SK-N-SH (cell line): ENCODE data around the gene ASB7. TPM values are rescaled to one million over a fixed set of nuclear protein-coding genes. Genes with fewer than 3 reads are reported as not detected.

ENCODE experiments used
- CTCF ChIA-PET: fragments of 300-600, 350-600 bp; formaldehyde crosslinking; extraction: SDS; loops from one replicate; lab custom pipeline; 2021; lab: Yijun Ruan, JAX
- POLR2A ChIA-PET: fragments of 350-600 bp; sonication (Branson Sonifier 250); formaldehyde crosslinking; extraction: SDS; loops from one replicate; lab custom pipeline; 2020; ENCODE audit warnings: antibody characterized with exemption, inconsistent platforms; lab: Yijun Ruan, JAX
- DNase-seq: peaks from one replicate; pipeline ENCODE4 v3.0.0; 2012
- H2AFZ ChIP-seq: fragments of 200-600 bp; sonication (generic); 2 replicates; pipeline ENCODE4 v1.8.1; 2016; ENCODE audit warnings: antibody characterized with exemption, mild to moderate bottlenecking, low read depth
- H3F3A ChIP-seq: fragments of 200-600 bp; sonication (generic); replicated peaks from 2 replicates; pipeline ENCODE3; 2016; ENCODE audit warnings: antibody characterized with exemption, mild to moderate bottlenecking; ENCODE audit not compliant: insufficient read depth
- H3K27ac ChIP-seq, 2 experiments: fragments of 200-500 bp in 1 of 2; fragments of 200-600 bp in 1 of 2; sonication (Bioruptor generic) in 1 of 2; sonication (generic), shearing (Covaris generic) in 1 of 2; 2 replicates each; pipeline versions ENCODE4 v1.5.1 to v1.6.1; 2014 to 2016; ENCODE audit warnings: low read depth in 2 of 2, inconsistent platforms in 1 of 2, low read length in 1 of 2, mild to moderate bottlenecking in 1 of 2, mixed read lengths in 1 of 2
- H3K27me3 ChIP-seq: fragments of 200-600 bp; sonication (generic), shearing (Covaris generic); 2 replicates; pipeline ENCODE4 v1.6.1; 2016; ENCODE audit warnings: mixed run types; ENCODE audit not compliant: insufficient read depth
- H3K36me3 ChIP-seq, 2 experiments: fragments of 200-500 bp in 1 of 2; fragments of 200-600 bp in 1 of 2; sonication (Bioruptor generic) in 1 of 2; sonication (generic) in 1 of 2; replicated peaks in 1 of 2; 2 replicates each; pipeline versions ENCODE3 to v1.5.1; 2014 to 2016; ENCODE audit warnings: low read length in 1 of 2, mild to moderate bottlenecking in 1 of 2; ENCODE audit not compliant: insufficient read depth in 2 of 2, control insufficient read depth in 1 of 2
- H3K4me1 ChIP-seq, 2 experiments: fragments of 200-500 bp in 1 of 2; fragments of 200-600 bp in 1 of 2; sonication (Bioruptor generic) in 1 of 2; sonication (generic), shearing (Covaris generic) in 1 of 2; 2 replicates each; pipeline versions ENCODE4 v1.5.1 to v1.6.1; 2014 to 2016; ENCODE audit warnings: low read depth in 1 of 2, low read length in 1 of 2, mixed run types in 1 of 2; ENCODE audit not compliant: insufficient read depth in 2 of 2, control insufficient read depth in 1 of 2
- H3K4me2 ChIP-seq: fragments of 200-600 bp; sonication (generic), shearing (Covaris generic); 2 replicates; pipeline ENCODE4 v1.6.1; 2017; ENCODE audit warnings: mixed run types
- H3K4me3 ChIP-seq, 2 experiments: fragments of 200-500 bp in 1 of 2; fragments of 200-600 bp in 1 of 2; sonication (Bioruptor generic) in 1 of 2; sonication (generic), shearing (Covaris generic) in 1 of 2; 2 replicates each; pipeline versions ENCODE4 v1.5.1 to v1.8.1; 2014 to 2016; ENCODE audit warnings: low read depth in 2 of 2, inconsistent platforms in 1 of 2, low read length in 1 of 2, mild to moderate bottlenecking in 1 of 2, mixed read lengths in 1 of 2, moderate library complexity in 1 of 2
- H3K79me2 ChIP-seq: fragments of 200-600 bp; sonication (generic); 2 replicates; pipeline ENCODE4 v1.8.1; 2017; ENCODE audit warnings: mild to moderate bottlenecking; ENCODE audit not compliant: insufficient read depth
- H3K9ac ChIP-seq: fragments of 200-600 bp; sonication (generic); 2 replicates; pipeline ENCODE4 v1.6.1; 2017; ENCODE audit warnings: mixed run types
- H3K9me2 ChIP-seq: fragments of 200-600 bp; sonication (generic); 2 replicates; pipeline ENCODE4 v1.6.1; 2017; ENCODE audit warnings: mixed run types
- H3K9me3 ChIP-seq: fragments of 200-600 bp; sonication (generic); 2 replicates; pipeline ENCODE4 v1.6.1; 2017; ENCODE audit warnings: mixed run types, mild to moderate bottlenecking, moderate library complexity
- H4K20me1 ChIP-seq: fragments of 200-600 bp; sonication (generic); 2 replicates; pipeline ENCODE4 v1.6.1; 2017; ENCODE audit warnings: mild to moderate bottlenecking, mixed run types; ENCODE audit not compliant: insufficient read depth
- CHD2 ChIP-seq: fragments of 150-350 bp; IDR thresholded peaks from 2 replicates; pipeline ENCODE4 v1.6.1; 2018; ENCODE audit warnings: low read length; ENCODE audit not compliant: partially characterized antibody
- ELF1 ChIP-seq: IDR thresholded peaks from 2 replicates; pipeline ENCODE4 v1.4.0; 2012
- FOXJ3 ChIP-seq: sonication (generic); formaldehyde crosslinking; IDR thresholded peaks from 2 replicates; pipeline ENCODE4 v1.5.1; 2020; ENCODE audit warnings: mild to moderate bottlenecking, missing genetic modification reagents
- FOXM1 ChIP-seq: IDR thresholded peaks from 2 replicates; pipeline ENCODE4 v1.4.0; 2012; ENCODE audit warnings: low read depth, mild to moderate bottlenecking
- GABPA ChIP-seq: IDR thresholded peaks from 2 replicates; pipeline ENCODE4 v1.4.0; 2012; ENCODE audit warnings: low read depth, mild to moderate bottlenecking
- GATA2 ChIP-seq: sonication (generic); formaldehyde crosslinking; IDR thresholded peaks from 2 replicates; pipeline ENCODE4 v1.5.0; 2020; ENCODE audit warnings: mild to moderate bottlenecking, missing genetic modification reagents
- MAX ChIP-seq: IDR thresholded peaks from 2 replicates; pipeline ENCODE4 v1.4.0; 2012; ENCODE audit warnings: low read depth
- MEF2A ChIP-seq: IDR thresholded peaks from 2 replicates; pipeline ENCODE4 v1.4.0; 2012; ENCODE audit warnings: low read depth, borderline replicate concordance
- MXI1 ChIP-seq: IDR thresholded peaks from 2 replicates; pipeline ENCODE4 v1.6.1; 2012; ENCODE audit warnings: mild to moderate bottlenecking, low read depth, low read length, improper control_type of control experiment
- NFIC ChIP-seq: IDR thresholded peaks from 2 replicates; pipeline ENCODE4 v1.4.0; 2012; ENCODE audit warnings: borderline replicate concordance
- NRF1 ChIP-seq: IDR thresholded peaks from 2 replicates; pipeline ENCODE4 v1.6.1; 2012; ENCODE audit warnings: low read depth, mild to moderate bottlenecking, low read length
- POLR2AphosphoS5 ChIP-seq: IDR thresholded peaks from 2 replicates; pipeline ENCODE4 v1.6.1; 2012; ENCODE audit warnings: low read depth, low read length
- RAD21 ChIP-seq: IDR thresholded peaks from 2 replicates; pipeline ENCODE4 v1.6.1; 2012; ENCODE audit warnings: mild to moderate bottlenecking, low read length
- RCOR1 ChIP-seq: fragments of 150-350 bp; IDR thresholded peaks from 2 replicates; pipeline ENCODE4 v1.6.1; 2017; ENCODE audit warnings: antibody characterized with exemption, low read length
- RFX5 ChIP-seq: IDR thresholded peaks from 2 replicates; pipeline ENCODE4 v1.6.1; 2012; ENCODE audit warnings: mild to moderate bottlenecking, improper control_type of control experiment, low read length
- RXRA ChIP-seq: IDR thresholded peaks from 2 replicates; pipeline ENCODE4 v1.4.0; 2012; ENCODE audit warnings: low read depth, mild to moderate bottlenecking, borderline replicate concordance
- SIN3A ChIP-seq: IDR thresholded peaks from 2 replicates; pipeline ENCODE4 v1.6.1; 2012; ENCODE audit warnings: low read depth, mild to moderate bottlenecking, low read length, moderate library complexity, borderline replicate concordance
- SMC3 ChIP-seq: IDR thresholded peaks from 2 replicates; pipeline ENCODE4 v1.6.1; 2012; ENCODE audit warnings: low read depth, low read length, improper control_type of control experiment
- TCF12 ChIP-seq: IDR thresholded peaks from 2 replicates; pipeline ENCODE4 v1.4.0; 2012
- TEAD4 ChIP-seq: IDR thresholded peaks from 2 replicates; pipeline ENCODE4 v1.4.0; 2012; ENCODE audit warnings: mild to moderate bottlenecking, borderline replicate concordance; ENCODE audit not compliant: insufficient read depth
- USF1 ChIP-seq: IDR thresholded peaks from 2 replicates; pipeline ENCODE4 v1.4.0; 2012; ENCODE audit warnings: low read depth, borderline replicate concordance
- USF2 ChIP-seq: fragments of 150-350 bp; IDR thresholded peaks from 2 replicates; pipeline ENCODE4 v1.6.1; 2017; ENCODE audit warnings: antibody characterized with exemption, low read length, low read depth, borderline replicate concordance
- WGBS: methylation state at CpG from one replicate; pipeline ENCODE4 v1.1.6; 2017; ENCODE audit warnings: low lambda C conversion rate; 5-methylcytosine and 5-hydroxymethylcytosine counted together
- polyA plus RNA-seq, 3 experiments: library from polyadenylated mRNA; depleted of rRNA; stranded (reverse); fragments of >200 nt; gene quantifications; 2 replicates each; pipeline ENCODE4 v1.2.3, GENCODE V29; 2012
- TF ChIP-seq, protein P1 (sequence below): fragments of 200-600 bp; sonication (generic); IDR thresholded peaks from 2 replicates; pipeline ENCODE4 v1.6.1; 2017; ENCODE audit warnings: antibody characterized with exemption, mild to moderate bottlenecking, moderate library complexity
- TF ChIP-seq, protein P2 (sequence below): IDR thresholded peaks from 2 replicates; pipeline ENCODE4; 2012

The ASB7 gene
- polyA plus RNA-seq, 1 of the 3 experiments (the other 2 are of a cell fraction), result 6.1 TPM

GRCh38 chr15:100597862-100598261, 4.5 kb upstream of the ASB7 start:
- CTCF ChIA-PET, result interaction anchor here (0.5 to 0.9 kb wide), 3 partner anchors 256 to 968 kb away, joined by 3 to 4 read pairs (median 3); partner anchors contain the start of gene ADAMTS17

DNA sequence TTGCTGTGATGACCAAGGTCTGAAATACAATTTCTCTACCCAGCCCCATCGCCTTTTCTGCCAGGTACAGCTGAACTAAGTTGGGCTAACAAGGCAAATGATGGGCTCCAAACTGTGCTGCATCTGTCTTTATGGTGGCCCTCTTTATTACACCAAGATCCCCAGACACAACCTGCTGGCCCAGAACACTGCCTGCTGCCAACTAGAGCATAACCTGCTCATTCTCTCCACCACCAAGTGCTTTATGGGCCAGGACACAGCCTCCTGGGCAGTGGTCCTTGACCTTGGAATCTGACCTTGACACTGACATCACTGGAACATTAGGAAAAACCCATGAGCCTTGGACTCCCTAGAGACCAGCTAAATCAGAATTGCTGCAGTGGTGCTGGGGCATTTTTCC, 3.7 kb upstream of the ASB7 start:
- no peaks in the 10 kb centered on the region for H3K27me3 ChIP-seq
- 100% methylated on average over 1 of the region's 1 CpG for WGBS
- peaks cover 2 to 26% of the 10 kb centered on the region in 2 experiments; a peak in 3 of 4 replicates for H3K4me1 ChIP-seq
- H3K4me3 ChIP-seq, result no peak overlapping the region
- no peak overlapping the region for H3K27ac ChIP-seq
- H4K20me1 ChIP-seq, result no peaks in the 10 kb centered on the region
- H3F3A ChIP-seq, result no peaks in the 10 kb centered on the region
- POLR2A ChIA-PET, result no interaction called here
- DNase-seq, result no peak
- H3K36me3 ChIP-seq, result peaks cover 0 to 12% of the 10 kb centered on the region in 2 experiments
- H3K9me2 ChIP-seq, result no peaks in the 10 kb centered on the region
- H3K4me2 ChIP-seq, result no peak overlapping the region
- H3K9ac ChIP-seq, result no peak overlapping the region
- no peaks in the 10 kb centered on the region for H3K9me3 ChIP-seq
- no peak overlapping the region for H2AFZ ChIP-seq
- CTCF ChIA-PET, result interaction anchor here (0.8 to 1.1 kb wide), 3 partner anchors 249 to 261 kb away, joined by 3 to 5 read pairs (median 4); partner anchors contain the start of gene ADAMTS17
- peaks cover 87% of the 10 kb centered on the region for H3K79me2 ChIP-seq
- TF ChIP-seq, protein P1, sequence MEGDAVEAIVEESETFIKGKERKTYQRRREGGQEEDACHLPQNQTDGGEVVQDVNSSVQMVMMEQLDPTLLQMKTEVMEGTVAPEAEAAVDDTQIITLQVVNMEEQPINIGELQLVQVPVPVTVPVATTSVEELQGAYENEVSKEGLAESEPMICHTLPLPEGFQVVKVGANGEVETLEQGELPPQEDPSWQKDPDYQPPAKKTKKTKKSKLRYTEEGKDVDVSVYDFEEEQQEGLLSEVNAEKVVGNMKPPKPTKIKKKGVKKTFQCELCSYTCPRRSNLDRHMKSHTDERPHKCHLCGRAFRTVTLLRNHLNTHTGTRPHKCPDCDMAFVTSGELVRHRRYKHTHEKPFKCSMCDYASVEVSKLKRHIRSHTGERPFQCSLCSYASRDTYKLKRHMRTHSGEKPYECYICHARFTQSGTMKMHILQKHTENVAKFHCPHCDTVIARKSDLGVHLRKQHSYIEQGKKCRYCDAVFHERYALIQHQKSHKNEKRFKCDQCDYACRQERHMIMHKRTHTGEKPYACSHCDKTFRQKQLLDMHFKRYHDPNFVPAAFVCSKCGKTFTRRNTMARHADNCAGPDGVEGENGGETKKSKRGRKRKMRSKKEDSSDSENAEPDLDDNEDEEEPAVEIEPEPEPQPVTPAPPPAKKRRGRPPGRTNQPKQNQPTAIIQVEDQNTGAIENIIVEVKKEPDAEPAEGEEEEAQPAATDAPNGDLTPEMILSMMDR, result no peak
- TF ChIP-seq RXRA (no peak), ELF1 (no peak), NRF1 (no peak), FOXJ3 (CRISPR knock-in tag) (no peak), MEF2A (no peak), POLR2AphosphoS5 (no peak), RCOR1 (no peak), GABPA (no peak), USF1 (no peak), MAX (no peak), SIN3A (no peak), FOXM1 (no peak)

More at GRCh38 chr15:100597862-100598261, 4.5 kb upstream of the ASB7 start:
- WGBS, result 77% methylated on average over 3 of the region's 3 CpGs
- Histone ChIP-seq H3K36me3 (peaks cover 0 to 13% of the 10 kb centered on the region in 2 experiments), H2AFZ (no peak overlapping the region), H3K4me1 (peaks cover 0 to 19% of the 10 kb centered on the region in 2 experiments; a peak in 2 of 4 replicates), H3K9ac (no peak overlapping the region), H3K9me2 (no peaks in the 10 kb centered on the region), H4K20me1 (no peaks in the 10 kb centered on the region), H3K4me2 (no peak overlapping the region)
- POLR2A ChIA-PET, result no interaction called here
- TF ChIP-seq USF2 (no peak), CHD2 (no peak), GATA2 (CRISPR knock-in tag) (no peak), RAD21 (no peak), SMC3 (no peak), FOXM1 (no peak), MEF2A (no peak), RFX5 (no peak), USF1 (no peak), TCF12 (no peak), NFIC (no peak), FOXJ3 (CRISPR knock-in tag) (no peak), RXRA (no peak), SIN3A (no peak), TEAD4 (no peak), MXI1 (no peak)
- TF ChIP-seq, protein P2, sequence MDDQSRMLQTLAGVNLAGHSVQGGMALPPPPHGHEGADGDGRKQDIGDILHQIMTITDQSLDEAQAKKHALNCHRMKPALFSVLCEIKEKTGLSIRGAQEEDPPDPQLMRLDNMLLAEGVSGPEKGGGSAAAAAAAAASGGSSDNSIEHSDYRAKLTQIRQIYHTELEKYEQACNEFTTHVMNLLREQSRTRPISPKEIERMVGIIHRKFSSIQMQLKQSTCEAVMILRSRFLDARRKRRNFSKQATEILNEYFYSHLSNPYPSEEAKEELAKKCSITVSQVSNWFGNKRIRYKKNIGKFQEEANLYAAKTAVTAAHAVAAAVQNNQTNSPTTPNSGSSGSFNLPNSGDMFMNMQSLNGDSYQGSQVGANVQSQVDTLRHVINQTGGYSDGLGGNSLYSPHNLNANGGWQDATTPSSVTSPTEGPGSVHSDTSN, result no peak
- TF ChIP-seq, all 33 proteins: peak for 0
- no peaks in the 10 kb centered on the region for H3F3A ChIP-seq
- H3K4me3 ChIP-seq, result no peak overlapping the region
- no peak for DNase-seq
- H3K27ac ChIP-seq, result no peak overlapping the region
- H3K27me3 ChIP-seq, result no peaks in the 10 kb centered on the region
- peaks cover 87% of the 10 kb centered on the region for H3K79me2 ChIP-seq
- no peaks in the 10 kb centered on the region for H3K9me3 ChIP-seq
